K562 (cell line): ENCODE data around the gene SRP54. TPM values are rescaled to one million over a fixed set of nuclear protein-coding genes. Genes with fewer than 3 reads are reported as not detected.

Experiments
- DNMT1 ChIP-seq: fragments of 450-650 bp; IDR thresholded peaks from 2 replicates; pipeline ENCODE4 v1.6.1; 2016; ENCODE audit warnings: antibody characterized with exemption, mild to moderate bottlenecking
- GTF3C2 ChIP-seq: IDR thresholded peaks from 3 replicates; pipeline ENCODE4 v1.6.1; 2011; ENCODE audit warnings: borderline replicate concordance, mild to moderate bottlenecking, moderate library complexity; ENCODE audit not compliant: insufficient read length; ENCODE audit errors: extremely low read depth
- IRF2 ChIP-seq: sonication (generic); formaldehyde crosslinking; IDR thresholded peaks from 2 replicates; pipeline ENCODE4 v1.8.1; 2022; ENCODE audit warnings: mild to moderate bottlenecking, missing genetic modification reagents
- NKRF ChIP-seq: fragments of 450-650 bp; IDR thresholded peaks from 2 replicates; pipeline ENCODE4 v1.6.1; 2016; ENCODE audit warnings: borderline replicate concordance
- TAF15 ChIP-seq: fragments of 200-400 bp; formaldehyde crosslinking; IDR thresholded peaks from 2 replicates; pipeline ENCODE4 v1.6.1; 2017; ENCODE audit warnings: mild to moderate bottlenecking, low read depth, low read length, moderate library complexity
- polyA plus RNA-seq, 8 experiments: library from polyadenylated mRNA; depleted of rRNA in 4 of 8; stranded (reverse) in 5 of 8; unstranded in 3 of 8; fragments of >200 nt; fragmentation: Nextera tagmentation in 2 of 8; fragmentation: Illumina TruSeq in 1 of 8; extraction: Ambion mirVana in 2 of 8; extraction: Trizol in 1 of 8; gene quantifications; 2 replicates each; pipeline versions ENCODE4 v1.2.1 to v1.2.3, GENCODE V29; 2011 to 2014; ENCODE audit warnings: inconsistent platforms in 1 of 8, missing spikeins in 1 of 8
- total RNA-seq, 7 experiments: library from RNA; depleted of rRNA in 6 of 7; stranded (reverse); fragments of >200 nt in 6 of 7; fragmentation: Illumina TruSeq in 2 of 7; extraction: Trizol in 2 of 7; gene quantifications; 2 replicates each; pipeline versions ENCODE4 v1.2.1 to v1.2.3, GENCODE V29; 2011 to 2021; ENCODE audit warnings: low replicate concordance in 1 of 7
- TF ChIP-seq, protein P1 (sequence below): fragments of 250-450 bp; sonication (Bioruptor Pico); IDR thresholded peaks from 2 replicates; pipeline ENCODE4 v1.5.0; 2021
- TF ChIP-seq, protein P2 (sequence below), 2 experiments: IDR thresholded peaks in 1 of 2; conservative IDR thresholded peaks in 1 of 2; 2 replicates each; pipeline ENCODE4 v1.6.1; 2016; ENCODE audit warnings: low read depth in 2 of 2, mild to moderate bottlenecking in 1 of 2, missing compliant biosample characterization in 1 of 2, missing genetic modification characterization in 1 of 2, moderate library complexity in 1 of 2
- TF ChIP-seq, protein P3 (sequence below): sonication (generic); formaldehyde crosslinking; IDR thresholded peaks from 2 replicates; pipeline ENCODE4 v1.8.1; 2023; ENCODE audit warnings: mild to moderate bottlenecking, missing genetic modification reagents

The SRP54 gene
- total and polyA plus RNA-seq, 9 of the 15 experiments (the other 6 are each of a cell fraction or from before 2014, with no cell fraction given), result 28.6 to 69.8 (median 51.7) TPM

DNA sequence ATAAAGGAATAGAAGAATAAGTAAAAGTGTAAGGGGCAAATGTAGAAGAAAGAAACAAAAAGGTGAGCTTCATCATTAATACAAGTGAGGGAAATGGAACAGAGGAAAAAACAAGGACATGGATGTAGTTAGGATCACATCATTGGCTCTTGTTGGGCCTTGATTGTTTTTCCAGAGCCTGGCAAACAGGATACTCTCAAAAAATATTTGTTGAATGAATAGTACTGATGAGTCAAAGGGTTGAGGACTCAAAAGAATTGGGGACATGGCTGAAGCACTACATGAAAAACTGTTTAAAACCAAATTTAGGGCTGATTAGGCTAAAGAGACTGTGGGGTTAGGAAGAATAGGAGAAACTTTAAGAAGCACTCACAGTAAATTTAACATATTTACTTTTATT, 11.4 kb upstream of the SRP54 start (continued):
- TF ChIP-seq, protein P1, sequence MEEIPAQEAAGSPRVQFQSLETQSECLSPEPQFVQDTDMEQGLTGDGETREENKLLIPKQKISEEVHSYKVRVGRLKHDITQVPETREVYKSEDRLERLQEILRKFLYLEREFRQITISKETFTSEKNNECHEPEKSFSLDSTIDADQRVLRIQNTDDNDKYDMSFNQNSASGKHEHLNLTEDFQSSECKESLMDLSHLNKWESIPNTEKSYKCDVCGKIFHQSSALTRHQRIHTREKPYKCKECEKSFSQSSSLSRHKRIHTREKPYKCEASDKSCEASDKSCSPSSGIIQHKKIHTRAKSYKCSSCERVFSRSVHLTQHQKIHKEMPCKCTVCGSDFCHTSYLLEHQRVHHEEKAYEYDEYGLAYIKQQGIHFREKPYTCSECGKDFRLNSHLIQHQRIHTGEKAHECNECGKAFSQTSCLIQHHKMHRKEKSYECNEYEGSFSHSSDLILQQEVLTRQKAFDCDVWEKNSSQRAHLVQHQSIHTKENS (CRISPR knock-in tag), result no peak
- TF ChIP-seq, protein P2, sequence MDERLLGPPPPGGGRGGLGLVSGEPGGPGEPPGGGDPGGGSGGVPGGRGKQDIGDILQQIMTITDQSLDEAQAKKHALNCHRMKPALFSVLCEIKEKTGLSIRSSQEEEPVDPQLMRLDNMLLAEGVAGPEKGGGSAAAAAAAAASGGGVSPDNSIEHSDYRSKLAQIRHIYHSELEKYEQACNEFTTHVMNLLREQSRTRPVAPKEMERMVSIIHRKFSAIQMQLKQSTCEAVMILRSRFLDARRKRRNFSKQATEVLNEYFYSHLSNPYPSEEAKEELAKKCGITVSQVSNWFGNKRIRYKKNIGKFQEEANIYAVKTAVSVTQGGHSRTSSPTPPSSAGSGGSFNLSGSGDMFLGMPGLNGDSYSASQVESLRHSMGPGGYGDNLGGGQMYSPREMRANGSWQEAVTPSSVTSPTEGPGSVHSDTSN (CRISPR knock-in tag; IDR thresholded peaks at IDR 0.05; ENCODE audit: low read depth), result no peak
- TF ChIP-seq, protein P2 (tag; conservative IDR thresholded peaks at IDR 0.05; ENCODE audit: low read depth), result no peak
- no peak for TF ChIP-seq DNMT1
- no peak for TF ChIP-seq TAF15
- TF ChIP-seq, protein P3, sequence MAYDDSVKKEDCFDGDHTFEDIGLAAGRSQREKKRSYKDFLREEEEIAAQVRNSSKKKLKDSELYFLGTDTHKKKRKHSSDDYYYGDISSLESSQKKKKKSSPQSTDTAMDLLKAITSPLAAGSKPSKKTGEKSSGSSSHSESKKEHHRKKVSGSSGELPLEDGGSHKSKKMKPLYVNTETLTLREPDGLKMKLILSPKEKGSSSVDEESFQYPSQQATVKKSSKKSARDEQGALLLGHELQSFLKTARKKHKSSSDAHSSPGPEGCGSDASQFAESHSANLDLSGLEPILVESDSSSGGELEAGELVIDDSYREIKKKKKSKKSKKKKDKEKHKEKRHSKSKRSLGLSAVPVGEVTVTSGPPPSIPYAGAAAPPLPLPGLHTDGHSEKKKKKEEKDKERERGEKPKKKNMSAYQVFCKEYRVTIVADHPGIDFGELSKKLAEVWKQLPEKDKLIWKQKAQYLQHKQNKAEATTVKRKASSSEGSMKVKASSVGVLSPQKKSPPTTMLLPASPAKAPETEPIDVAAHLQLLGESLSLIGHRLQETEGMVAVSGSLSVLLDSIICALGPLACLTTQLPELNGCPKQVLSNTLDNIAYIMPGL (CRISPR knock-in tag), result no peak
- TF ChIP-seq IRF2 (CRISPR knock-in tag), result no peak
- no peak for TF ChIP-seq GTF3C2
- TF ChIP-seq NKRF, result no peak
- TF ChIP-seq, all 486 proteins: peak for 0
